C4-2B (cell line): ENCODE data around the gene ERO1B.

ENCODE experiments used
- CTCF ChIP-seq: fragments of 450-650 bp; conservative IDR thresholded peaks from 2 replicates; pipeline ENCODE4 v1.5.1; 2017; ENCODE audit warnings: mild to moderate bottlenecking
- ZFX ChIP-seq: fragments of 450-650 bp; IDR thresholded peaks from 2 replicates; pipeline ENCODE4 v1.6.1; 2017

- TF ChIP-seq CTCF, result no peak
- TF ChIP-seq ZFX, result no peak
Measured at GRCh38 chr1:236257216-236257615, 24.5 kb downstream of the ERO1B start.
